SK-N-SH treated with all-trans-retinoic acid at 6 μM for 48 hours (cell line): ENCODE results near the gene RNASE3.

ENCODE experiments used
- ESRRG ChIP-seq: fragments of 250-450 bp; sonication (Bioruptor Pico); IDR thresholded peaks from 2 replicates; pipeline ENCODE4 v1.6.1; 2021; ENCODE audit warnings: mild to moderate bottlenecking
- RARB ChIP-seq: fragments of 250-450 bp; sonication (Bioruptor Pico); IDR thresholded peaks from 2 replicates; pipeline ENCODE4 v1.8.0; 2021; ENCODE audit warnings: mild to moderate bottlenecking, moderate library complexity
- TCF4 ChIP-seq: fragments of 250-450 bp; sonication (Bioruptor Pico); IDR thresholded peaks from 2 replicates; pipeline ENCODE4 v1.8.0; 2021; ENCODE audit warnings: mild to moderate bottlenecking, moderate library complexity, borderline replicate concordance
- ZC3H10 ChIP-seq: fragments of 250-450 bp; sonication (Bioruptor Pico); IDR thresholded peaks from 2 replicates; pipeline ENCODE4 v1.5.1; 2021; ENCODE audit warnings: mild to moderate bottlenecking, moderate library complexity
- ZFP3 ChIP-seq: fragments of 250-450 bp; sonication (Bioruptor Pico); IDR thresholded peaks from 2 replicates; pipeline ENCODE4 v1.5.0; 2020; ENCODE audit warnings: mild to moderate bottlenecking, moderate library complexity
- ZNF70 ChIP-seq: fragments of 450-650 bp; formaldehyde crosslinking; IDR thresholded peaks from 2 replicates; pipeline ENCODE4 v1.5.0; 2020; ENCODE audit warnings: mild to moderate bottlenecking, moderate library complexity
- ZNF8 ChIP-seq: fragments of 450-650 bp; formaldehyde crosslinking; IDR thresholded peaks from 2 replicates; pipeline ENCODE4 v1.5.0; 2020; ENCODE audit warnings: mild to moderate bottlenecking, moderate library complexity
- TF ChIP-seq, protein P1 (sequence below): fragments of 250-450 bp; sonication (Bioruptor Pico); IDR thresholded peaks from 2 replicates; pipeline ENCODE4 v1.5.1; 2020; ENCODE audit warnings: low read depth, mild to moderate bottlenecking, moderate library complexity
- TF ChIP-seq, protein P2 (sequence below): fragments of 250-450 bp; sonication (Bioruptor Pico); IDR thresholded peaks from 2 replicates; pipeline ENCODE4 v1.8.0; 2020; ENCODE audit warnings: mild to moderate bottlenecking, moderate library complexity, borderline replicate concordance
- TF ChIP-seq, protein P3 (sequence below): fragments of 250-450 bp; sonication (Bioruptor Pico); IDR thresholded peaks from 2 replicates; pipeline ENCODE4 v1.5.0; 2020; ENCODE audit warnings: mild to moderate bottlenecking, moderate library complexity
- TF ChIP-seq, protein P4 (sequence below): fragments of 250-450 bp; sonication (Bioruptor Pico); IDR thresholded peaks from 2 replicates; pipeline ENCODE4 v1.5.1; 2021; ENCODE audit warnings: mild to moderate bottlenecking, moderate library complexity

DNA sequence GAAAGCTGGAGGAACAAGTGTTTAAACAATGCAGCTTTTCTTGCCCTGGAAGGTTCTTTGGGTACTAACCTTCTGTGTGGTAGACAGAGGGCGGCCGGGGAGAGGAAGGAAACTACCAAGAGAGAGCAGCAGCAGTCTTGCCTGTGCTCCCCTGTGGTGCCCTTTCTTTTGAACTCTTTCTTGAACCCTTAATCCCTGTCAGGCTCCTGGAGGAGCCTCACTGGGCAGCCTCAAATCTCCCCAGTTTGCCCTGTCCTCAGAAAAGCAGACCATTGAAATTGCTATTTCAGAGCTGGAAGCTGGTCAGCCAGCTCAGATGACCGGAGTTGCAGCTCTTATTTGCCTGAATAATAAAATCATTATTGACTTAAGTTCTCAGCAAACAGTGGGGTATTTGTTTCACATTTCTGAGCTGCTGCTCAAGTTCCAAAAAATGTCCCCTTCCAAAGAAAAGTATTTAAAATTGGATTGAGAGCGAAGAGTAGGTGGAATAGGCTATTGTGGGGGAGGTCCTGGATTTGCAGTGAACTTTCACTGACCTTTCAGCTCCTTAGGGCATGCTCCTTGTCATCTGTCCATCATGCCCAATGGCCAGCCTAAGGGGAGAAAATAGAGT, 42.1 kb upstream of the RNASE3 start:
- TF ChIP-seq ZFP3 (CRISPR knock-in tag) (no peak), RARB (no peak), ZNF70 (CRISPR knock-in tag) (no peak), ZNF8 (CRISPR knock-in tag) (no peak), ESRRG (CRISPR knock-in tag) (no peak), TCF4 (CRISPR knock-in tag) (no peak), ZC3H10 (CRISPR knock-in tag) (no peak)
- TF ChIP-seq, protein P1, sequence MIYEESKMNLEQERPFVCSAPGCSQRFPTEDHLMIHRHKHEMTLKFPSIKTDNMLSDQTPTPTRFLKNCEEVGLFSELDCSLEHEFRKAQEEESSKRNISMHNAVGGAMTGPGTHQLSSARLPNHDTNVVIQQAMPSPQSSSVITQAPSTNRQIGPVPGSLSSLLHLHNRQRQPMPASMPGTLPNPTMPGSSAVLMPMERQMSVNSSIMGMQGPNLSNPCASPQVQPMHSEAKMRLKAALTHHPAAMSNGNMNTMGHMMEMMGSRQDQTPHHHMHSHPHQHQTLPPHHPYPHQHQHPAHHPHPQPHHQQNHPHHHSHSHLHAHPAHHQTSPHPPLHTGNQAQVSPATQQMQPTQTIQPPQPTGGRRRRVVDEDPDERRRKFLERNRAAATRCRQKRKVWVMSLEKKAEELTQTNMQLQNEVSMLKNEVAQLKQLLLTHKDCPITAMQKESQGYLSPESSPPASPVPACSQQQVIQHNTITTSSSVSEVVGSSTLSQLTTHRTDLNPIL (CRISPR knock-in tag) = no peak
- TF ChIP-seq, protein P2, sequence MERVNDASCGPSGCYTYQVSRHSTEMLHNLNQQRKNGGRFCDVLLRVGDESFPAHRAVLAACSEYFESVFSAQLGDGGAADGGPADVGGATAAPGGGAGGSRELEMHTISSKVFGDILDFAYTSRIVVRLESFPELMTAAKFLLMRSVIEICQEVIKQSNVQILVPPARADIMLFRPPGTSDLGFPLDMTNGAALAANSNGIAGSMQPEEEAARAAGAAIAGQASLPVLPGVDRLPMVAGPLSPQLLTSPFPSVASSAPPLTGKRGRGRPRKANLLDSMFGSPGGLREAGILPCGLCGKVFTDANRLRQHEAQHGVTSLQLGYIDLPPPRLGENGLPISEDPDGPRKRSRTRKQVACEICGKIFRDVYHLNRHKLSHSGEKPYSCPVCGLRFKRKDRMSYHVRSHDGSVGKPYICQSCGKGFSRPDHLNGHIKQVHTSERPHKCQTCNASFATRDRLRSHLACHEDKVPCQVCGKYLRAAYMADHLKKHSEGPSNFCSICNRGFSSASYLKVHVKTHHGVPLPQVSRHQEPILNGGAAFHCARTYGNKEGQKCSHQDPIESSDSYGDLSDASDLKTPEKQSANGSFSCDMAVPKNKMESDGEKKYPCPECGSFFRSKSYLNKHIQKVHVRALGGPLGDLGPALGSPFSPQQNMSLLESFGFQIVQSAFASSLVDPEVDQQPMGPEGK (CRISPR knock-in tag) = no peak
- TF ChIP-seq, protein P3, sequence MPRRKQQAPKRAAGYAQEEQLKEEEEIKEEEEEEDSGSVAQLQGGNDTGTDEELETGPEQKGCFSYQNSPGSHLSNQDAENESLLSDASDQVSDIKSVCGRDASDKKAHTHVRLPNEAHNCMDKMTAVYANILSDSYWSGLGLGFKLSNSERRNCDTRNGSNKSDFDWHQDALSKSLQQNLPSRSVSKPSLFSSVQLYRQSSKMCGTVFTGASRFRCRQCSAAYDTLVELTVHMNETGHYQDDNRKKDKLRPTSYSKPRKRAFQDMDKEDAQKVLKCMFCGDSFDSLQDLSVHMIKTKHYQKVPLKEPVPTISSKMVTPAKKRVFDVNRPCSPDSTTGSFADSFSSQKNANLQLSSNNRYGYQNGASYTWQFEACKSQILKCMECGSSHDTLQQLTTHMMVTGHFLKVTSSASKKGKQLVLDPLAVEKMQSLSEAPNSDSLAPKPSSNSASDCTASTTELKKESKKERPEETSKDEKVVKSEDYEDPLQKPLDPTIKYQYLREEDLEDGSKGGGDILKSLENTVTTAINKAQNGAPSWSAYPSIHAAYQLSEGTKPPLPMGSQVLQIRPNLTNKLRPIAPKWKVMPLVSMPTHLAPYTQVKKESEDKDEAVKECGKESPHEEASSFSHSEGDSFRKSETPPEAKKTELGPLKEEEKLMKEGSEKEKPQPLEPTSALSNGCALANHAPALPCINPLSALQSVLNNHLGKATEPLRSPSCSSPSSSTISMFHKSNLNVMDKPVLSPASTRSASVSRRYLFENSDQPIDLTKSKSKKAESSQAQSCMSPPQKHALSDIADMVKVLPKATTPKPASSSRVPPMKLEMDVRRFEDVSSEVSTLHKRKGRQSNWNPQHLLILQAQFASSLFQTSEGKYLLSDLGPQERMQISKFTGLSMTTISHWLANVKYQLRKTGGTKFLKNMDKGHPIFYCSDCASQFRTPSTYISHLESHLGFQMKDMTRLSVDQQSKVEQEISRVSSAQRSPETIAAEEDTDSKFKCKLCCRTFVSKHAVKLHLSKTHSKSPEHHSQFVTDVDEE (CRISPR knock-in tag) = no peak
- TF ChIP-seq, protein P4, sequence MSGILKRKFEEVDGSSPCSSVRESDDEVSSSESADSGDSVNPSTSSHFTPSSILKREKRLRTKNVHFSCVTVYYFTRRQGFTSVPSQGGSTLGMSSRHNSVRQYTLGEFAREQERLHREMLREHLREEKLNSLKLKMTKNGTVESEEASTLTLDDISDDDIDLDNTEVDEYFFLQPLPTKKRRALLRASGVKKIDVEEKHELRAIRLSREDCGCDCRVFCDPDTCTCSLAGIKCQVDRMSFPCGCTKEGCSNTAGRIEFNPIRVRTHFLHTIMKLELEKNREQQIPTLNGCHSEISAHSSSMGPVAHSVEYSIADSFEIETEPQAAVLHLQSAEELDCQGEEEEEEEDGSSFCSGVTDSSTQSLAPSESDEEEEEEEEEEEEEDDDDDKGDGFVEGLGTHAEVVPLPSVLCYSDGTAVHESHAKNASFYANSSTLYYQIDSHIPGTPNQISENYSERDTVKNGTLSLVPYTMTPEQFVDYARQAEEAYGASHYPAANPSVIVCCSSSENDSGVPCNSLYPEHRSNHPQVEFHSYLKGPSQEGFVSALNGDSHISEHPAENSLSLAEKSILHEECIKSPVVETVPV = no peak
